HepG2 (cell line): Measurements from ENCODE around the gene ZNF445. TPM values are rescaled to one million over a fixed set of nuclear protein-coding genes. Genes with fewer than 3 reads are reported as not detected.
A peak's percentile ranks its signal among the peaks of the same experiment; 100 is the strongest.

Source experiments
- BCL6 ChIP-seq: IDR thresholded peaks from 2 replicates; pipeline ENCODE4 v1.6.1; 2016; ENCODE audit warnings: missing genetic modification reagents, missing compliant biosample characterization
- GABPB1 ChIP-seq: IDR thresholded peaks from 2 replicates; pipeline ENCODE4 v1.6.1; 2016; ENCODE audit warnings: mild to moderate bottlenecking, missing genetic modification reagents, moderate library complexity, missing compliant biosample characterization
- MXI1 ChIP-seq: IDR thresholded peaks from 3 replicates; pipeline ENCODE4 v1.6.1; 2012; ENCODE audit warnings: low read depth, low read length, inconsistent platforms, borderline replicate concordance
- PHF8 ChIP-seq: sonication (generic); formaldehyde crosslinking; IDR thresholded peaks from 2 replicates; pipeline ENCODE4 v1.5.0; 2020; ENCODE audit warnings: missing genetic modification reagents
- SOX6 ChIP-seq, 2 experiments: fragments of 450-650 bp in 1 of 2; sonication (generic) in 1 of 2; formaldehyde crosslinking in 1 of 2; IDR thresholded peaks; 2 replicates each; pipeline versions ENCODE4 v1.4.0 to v1.6.1; 2017 to 2020; ENCODE audit warnings: antibody characterized with exemption in 1 of 2, mild to moderate bottlenecking in 1 of 2, missing genetic modification reagents in 1 of 2
- STAT6 ChIP-seq: sonication (generic); formaldehyde crosslinking; IDR thresholded peaks from 2 replicates; pipeline ENCODE4 v1.4.0; 2020; ENCODE audit warnings: missing genetic modification reagents, mild to moderate bottlenecking, borderline replicate concordance
- TAF1 ChIP-seq: sonication (generic); formaldehyde crosslinking; IDR thresholded peaks from 2 replicates; pipeline ENCODE4 v1.4.0; 2020; ENCODE audit warnings: missing genetic modification reagents
- UBTF ChIP-seq: sonication (generic); formaldehyde crosslinking; IDR thresholded peaks from 2 replicates; pipeline ENCODE4 v1.4.0; 2020; ENCODE audit warnings: mild to moderate bottlenecking, missing genetic modification reagents
- ZBTB3 ChIP-seq: sonication (generic); formaldehyde crosslinking; IDR thresholded peaks from 2 replicates; pipeline ENCODE4 v1.4.0; 2020; ENCODE audit warnings: low read depth, mild to moderate bottlenecking, moderate library complexity, missing genetic modification reagents, borderline replicate concordance
- ZMAT3 ChIP-seq: sonication (generic); formaldehyde crosslinking; conservative IDR thresholded peaks from 2 replicates; pipeline ENCODE4 v1.7.0; 2021; ENCODE audit warnings: missing genetic modification reagents
- ZNF224 ChIP-seq: sonication (generic); formaldehyde crosslinking; IDR thresholded peaks from 2 replicates; pipeline ENCODE4 v1.5.0; 2020; ENCODE audit warnings: mild to moderate bottlenecking, missing genetic modification reagents
- ZNF230 ChIP-seq: sonication (generic); formaldehyde crosslinking; IDR thresholded peaks from 2 replicates; pipeline ENCODE4 v1.4.0; 2020; ENCODE audit warnings: mild to moderate bottlenecking, missing genetic modification reagents
- ZNF3 ChIP-seq: IDR thresholded peaks from 2 replicates; pipeline ENCODE4 v1.7.0; 2017; ENCODE audit warnings: inconsistent platforms
- ZNF431 ChIP-seq: sonication (generic); formaldehyde crosslinking; IDR thresholded peaks from 2 replicates; pipeline ENCODE4 v1.9.0; 2022; ENCODE audit warnings: missing genetic modification reagents, low read depth, mild to moderate bottlenecking, borderline replicate concordance
- ZNF670 ChIP-seq: sonication (generic); formaldehyde crosslinking; IDR thresholded peaks from 2 replicates; pipeline ENCODE4 v1.8.0; 2022; ENCODE audit warnings: mild to moderate bottlenecking, missing genetic modification reagents, borderline replicate concordance
- ZUFSP ChIP-seq: sonication (generic); formaldehyde crosslinking; IDR thresholded peaks from 2 replicates; pipeline ENCODE4 v1.9.0; 2021; ENCODE audit warnings: missing genetic modification reagents, mild to moderate bottlenecking, borderline replicate concordance
- polyA plus RNA-seq, 8 experiments: library from polyadenylated mRNA; depleted of rRNA in 3 of 8; stranded (reverse) in 7 of 8; unstranded in 1 of 8; fragments of >200 nt; fragmentation: Illumina TruSeq in 4 of 8; extraction: Trizol in 4 of 8; gene quantifications; 2 replicates each; pipeline versions ENCODE4 v1.2.1 to v1.2.3, GENCODE V29; 2011 to 2016; ENCODE audit warnings: low read depth in 4 of 8, missing spikeins in 1 of 8, mixed read lengths in 1 of 8; ENCODE audit not compliant: insufficient read depth in 1 of 8
- total RNA-seq, 5 experiments: library from RNA; depleted of rRNA; stranded (reverse); fragments of >200 nt; fragmentation: Illumina TruSeq; extraction: Trizol; gene quantifications; 2 replicates each; pipeline ENCODE4 v1.2.3, GENCODE V29; 2016; ENCODE audit warnings: low read depth in 1 of 5
- TF ChIP-seq, protein P1 (sequence below): sonication (generic); formaldehyde crosslinking; IDR thresholded peaks from 2 replicates; pipeline ENCODE4 v1.4.0; 2020; ENCODE audit warnings: missing genetic modification reagents
- TF ChIP-seq, protein P2 (sequence below): sonication (generic); formaldehyde crosslinking; IDR thresholded peaks from 2 replicates; pipeline ENCODE4 v1.4.0; 2020; ENCODE audit warnings: low read depth, mild to moderate bottlenecking, missing genetic modification reagents

Gene ZNF445
- total and polyA plus RNA-seq, 2 of the 13 experiments (the other 11 are each of a cell fraction or from before 2014, with no cell fraction given): 4.4 to 10.3 TPM

DNA sequence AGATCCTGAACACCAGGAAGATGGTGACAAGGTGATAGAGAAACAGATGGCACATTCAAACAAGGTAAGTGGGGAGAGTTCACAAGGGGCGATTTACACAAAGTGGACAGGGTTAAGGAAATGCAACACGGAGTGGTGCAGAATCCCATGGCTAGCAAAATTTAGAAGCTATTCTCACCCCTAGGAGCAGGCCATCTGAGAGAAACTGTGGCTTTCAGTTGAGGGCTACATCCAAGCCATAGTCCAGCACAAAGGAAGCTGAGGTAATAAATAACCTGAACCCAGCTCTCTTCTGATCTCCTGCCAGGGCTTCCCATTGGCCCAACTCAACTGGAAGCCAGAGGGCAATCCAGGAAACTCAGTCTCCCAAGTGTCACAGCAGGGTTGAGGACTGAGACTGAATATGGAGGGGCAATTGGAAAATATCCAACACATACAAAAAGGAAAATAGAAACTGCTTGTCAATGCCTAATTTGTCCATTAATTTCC is 1.2 kb upstream of the ZNF445 start (continued):
- TF ChIP-seq TAF1 (peak; percentile 62; the same call in 1 of the 2 replicates), SOX6 (IDR thresholded peaks at IDR 0.05) (no peak), SOX6 (CRISPR knock-in tag; IDR thresholded peaks at IDR 0.05) (no peak), UBTF (CRISPR knock-in tag) (no peak), ZUFSP (CRISPR knock-in tag) (no peak), GABPB1 (CRISPR knock-in tag) (peak; percentile 32; the same call in 1 of the 2 replicates), ZBTB3 (no peak), STAT6 (CRISPR knock-in tag) (no peak), BCL6 (peak; percentile 69), ZNF230 (CRISPR knock-in tag) (peak; percentile 70; the same call in 1 of the 2 replicates), MXI1 (peak; percentile 29; the same call in 1 of the 3 replicates), ZMAT3 (CRISPR knock-in tag) (0 out of 2 replicates have a peak, but pooled peaks have one; percentile 21), ZNF670 (no peak), ZNF431 (CRISPR knock-in tag) (0 out of 2 replicates have a peak, but pooled peaks have one; percentile 53), ZNF3 (CRISPR knock-in tag) (no peak), PHF8 (CRISPR knock-in tag) (peak; percentile 20; the same call in 1 of the 2 replicates), ZNF224 (peak; percentile 32; the same call in 1 of the 2 replicates)
- TF ChIP-seq, protein P1, sequence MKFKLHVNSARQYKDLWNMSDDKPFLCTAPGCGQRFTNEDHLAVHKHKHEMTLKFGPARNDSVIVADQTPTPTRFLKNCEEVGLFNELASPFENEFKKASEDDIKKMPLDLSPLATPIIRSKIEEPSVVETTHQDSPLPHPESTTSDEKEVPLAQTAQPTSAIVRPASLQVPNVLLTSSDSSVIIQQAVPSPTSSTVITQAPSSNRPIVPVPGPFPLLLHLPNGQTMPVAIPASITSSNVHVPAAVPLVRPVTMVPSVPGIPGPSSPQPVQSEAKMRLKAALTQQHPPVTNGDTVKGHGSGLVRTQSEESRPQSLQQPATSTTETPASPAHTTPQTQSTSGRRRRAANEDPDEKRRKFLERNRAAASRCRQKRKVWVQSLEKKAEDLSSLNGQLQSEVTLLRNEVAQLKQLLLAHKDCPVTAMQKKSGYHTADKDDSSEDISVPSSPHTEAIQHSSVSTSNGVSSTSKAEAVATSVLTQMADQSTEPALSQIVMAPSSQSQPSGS (CRISPR knock-in tag): peak; percentile 23; the same call in 1 of the 2 replicates
- TF ChIP-seq, protein P2, sequence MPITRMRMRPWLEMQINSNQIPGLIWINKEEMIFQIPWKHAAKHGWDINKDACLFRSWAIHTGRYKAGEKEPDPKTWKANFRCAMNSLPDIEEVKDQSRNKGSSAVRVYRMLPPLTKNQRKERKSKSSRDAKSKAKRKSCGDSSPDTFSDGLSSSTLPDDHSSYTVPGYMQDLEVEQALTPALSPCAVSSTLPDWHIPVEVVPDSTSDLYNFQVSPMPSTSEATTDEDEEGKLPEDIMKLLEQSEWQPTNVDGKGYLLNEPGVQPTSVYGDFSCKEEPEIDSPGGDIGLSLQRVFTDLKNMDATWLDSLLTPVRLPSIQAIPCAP (CRISPR knock-in tag): no peak
